ENCODE measurements around the gene FOXN3. TPM values are rescaled to one million over a fixed set of nuclear protein-coding genes. Genes with fewer than 3 reads are reported as not detected.
A peak's percentile ranks its signal among the peaks of the same experiment; 100 is the strongest.

FOXN3 gene
- total RNA-seq, 4 donors from 2014 or later: 66.1 to 130 (median 109) TPM

DNA sequence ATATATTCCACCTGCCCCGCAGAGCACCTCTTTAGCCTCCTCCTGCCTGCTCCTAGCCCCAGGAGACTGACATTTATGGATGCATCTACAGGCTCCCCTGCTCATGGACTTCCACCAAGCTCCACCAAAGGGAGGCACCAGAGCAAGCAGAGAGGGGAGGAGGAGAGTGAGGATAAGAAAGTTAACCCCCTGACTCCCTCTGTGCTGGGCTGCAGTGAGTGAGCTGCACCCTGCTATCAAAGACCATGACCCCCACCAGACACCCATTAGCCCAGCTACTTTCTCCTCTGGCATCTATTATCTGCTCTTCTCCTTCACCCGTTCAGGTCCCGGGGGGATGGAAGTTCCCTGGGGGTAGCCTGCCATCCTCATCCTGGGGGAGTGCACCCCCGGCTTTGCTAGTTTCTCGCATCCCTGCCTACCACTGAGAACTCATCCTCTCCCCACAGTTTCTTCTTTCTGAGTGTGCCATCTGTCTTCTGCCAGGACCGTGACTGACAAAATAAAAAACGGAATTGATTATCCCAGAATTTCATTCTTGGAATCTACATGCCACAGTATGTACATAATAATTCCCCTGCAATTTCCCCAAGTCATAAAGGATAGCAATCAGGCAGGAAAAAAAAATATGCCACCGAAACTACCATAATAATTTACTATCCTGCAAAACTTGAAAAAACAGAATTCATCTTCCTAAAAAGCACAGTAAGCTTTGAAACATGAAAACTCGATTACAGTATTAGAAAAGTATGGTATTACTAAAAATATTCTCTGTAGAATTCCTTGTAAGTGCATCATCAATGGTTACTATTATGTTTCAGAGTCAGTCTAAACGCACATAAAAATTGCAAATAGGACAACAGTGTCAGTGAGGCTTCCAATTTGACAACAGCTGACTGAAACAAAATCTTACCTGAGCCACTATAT, 45.2 kb downstream of the FOXN3 start:
- WGBS, 2 donors (ENCODE audit: low coverage in 1 of 2): 76 to 82% methylated on average over 9 to 10 of the region's 10 CpGs
- peak overlapping the region in 1 of 4 donors; percentile 41 for H3K27ac ChIP-seq

DNA sequence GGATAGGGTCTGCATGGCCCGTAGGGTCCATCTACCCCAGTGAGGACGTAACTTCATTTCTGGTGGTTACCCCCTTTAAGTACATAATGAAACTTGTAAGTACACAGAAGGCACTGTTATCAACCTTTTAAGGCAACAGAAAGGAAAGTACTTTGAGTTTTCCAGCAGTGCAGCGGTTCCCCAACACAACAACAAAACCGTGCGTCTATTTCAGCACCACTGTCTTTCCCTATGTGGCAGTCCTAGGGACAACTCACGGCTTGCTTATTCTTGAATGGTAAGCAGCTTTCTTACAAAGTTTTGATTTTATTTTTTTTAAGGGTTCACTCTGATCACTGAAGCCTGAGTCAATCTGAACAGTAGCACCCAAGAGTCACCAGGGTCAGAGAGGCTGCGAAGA, 46.3 kb downstream of the FOXN3 start:
- TF ChIP-seq POLR2AphosphoS5 (IDR thresholded peaks at IDR 0.05): no peak
- TF ChIP-seq POLR2A (IDR thresholded peaks at IDR 0.05): no peak
- no peak for TF ChIP-seq EP300 (IDR thresholded peaks at IDR 0.05; ENCODE audit: low read depth)
- 77 to 96% methylated on average over 3 to 7 of the region's 7 CpGs for WGBS, 2 donors (ENCODE audit: low coverage in 1 of 2)

More for the DNA sequence above, 45.2 kb downstream of the FOXN3 start:
- Histone ChIP-seq H3K36me3 (no peaks in the 10 kb centered on the region), H3K27me3 (no peaks in the 10 kb centered on the region), H3K4me1 (peaks cover 20 to 58% (median 31%) of the 10 kb centered on the region in 4 donors), H3K4me3 (no peak overlapping the region), H3K9me3 (no peaks in the 10 kb centered on the region)
- no peak for DNase-seq
- in situ Hi-C loops (cut with MboI; ENCODE audit: low pct_ligation_motif_present in 1 of 4, low pct_unique_long_range_greater_than_20kb in 1 of 4, low sequenced_read_pairs in 3 of 4) (no loop called here), intact Hi-C loops (cut with DNase I; ENCODE audit: low total_unique reads) (loop anchor here (5.0 kb wide), 1 partner anchor 1435 kb away; no protein-coding TSS in a partner anchor)
- TF ChIP-seq POLR2AphosphoS5 (IDR thresholded peaks at IDR 0.05) (no peak), EP300 (IDR thresholded peaks at IDR 0.05; ENCODE audit: low read depth) (no peak)
- TF ChIP-seq, protein P1, sequence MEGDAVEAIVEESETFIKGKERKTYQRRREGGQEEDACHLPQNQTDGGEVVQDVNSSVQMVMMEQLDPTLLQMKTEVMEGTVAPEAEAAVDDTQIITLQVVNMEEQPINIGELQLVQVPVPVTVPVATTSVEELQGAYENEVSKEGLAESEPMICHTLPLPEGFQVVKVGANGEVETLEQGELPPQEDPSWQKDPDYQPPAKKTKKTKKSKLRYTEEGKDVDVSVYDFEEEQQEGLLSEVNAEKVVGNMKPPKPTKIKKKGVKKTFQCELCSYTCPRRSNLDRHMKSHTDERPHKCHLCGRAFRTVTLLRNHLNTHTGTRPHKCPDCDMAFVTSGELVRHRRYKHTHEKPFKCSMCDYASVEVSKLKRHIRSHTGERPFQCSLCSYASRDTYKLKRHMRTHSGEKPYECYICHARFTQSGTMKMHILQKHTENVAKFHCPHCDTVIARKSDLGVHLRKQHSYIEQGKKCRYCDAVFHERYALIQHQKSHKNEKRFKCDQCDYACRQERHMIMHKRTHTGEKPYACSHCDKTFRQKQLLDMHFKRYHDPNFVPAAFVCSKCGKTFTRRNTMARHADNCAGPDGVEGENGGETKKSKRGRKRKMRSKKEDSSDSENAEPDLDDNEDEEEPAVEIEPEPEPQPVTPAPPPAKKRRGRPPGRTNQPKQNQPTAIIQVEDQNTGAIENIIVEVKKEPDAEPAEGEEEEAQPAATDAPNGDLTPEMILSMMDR (IDR thresholded peaks at IDR 0.05): no peak

DNA sequence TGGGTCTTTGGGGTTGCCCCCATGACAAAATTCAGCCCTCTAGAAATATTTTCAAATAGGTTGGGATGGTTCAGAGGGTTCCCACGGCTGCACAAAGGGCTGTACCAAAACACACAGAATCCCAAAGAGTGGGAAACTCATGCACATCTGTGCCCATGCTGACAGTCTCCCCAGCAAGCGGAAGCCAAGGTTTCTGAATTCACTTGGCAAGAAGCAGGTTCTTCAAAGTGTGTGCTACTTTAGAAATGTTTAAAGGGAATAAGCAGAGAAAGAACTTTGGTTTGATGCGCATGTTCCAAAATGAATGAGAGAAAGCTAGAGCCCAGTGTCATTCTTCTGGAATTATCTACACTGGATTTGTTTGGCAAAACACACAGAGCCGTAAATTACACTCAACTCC, 46.7 kb downstream of the FOXN3 start:
- Histone ChIP-seq H3K36me3 (no peaks in the 10 kb centered on the region), H3K4me3 (no peak overlapping the region), H3K9me3 (no peaks in the 10 kb centered on the region), H3K27me3 (no peaks in the 10 kb centered on the region), H3K4me1 (peaks cover 23 to 73% (median 42%) of the 10 kb centered on the region in 4 donors), H3K27ac (peak overlapping the region in 3 of 4 donors; percentile 10 to 41 (median 10))
- intact Hi-C loops (cut with DNase I; ENCODE audit: low total_unique reads): loop anchor here (5.0 kb wide), 1 partner anchor 1433 kb away; no protein-coding TSS in a partner anchor
- in situ Hi-C loops (cut with MboI; ENCODE audit: low pct_ligation_motif_present in 1 of 4, low pct_unique_long_range_greater_than_20kb in 1 of 4, low sequenced_read_pairs in 3 of 4): no loop called here
- TF ChIP-seq, protein P1 (IDR thresholded peaks at IDR 0.05): no peak
- TF ChIP-seq POLR2A (IDR thresholded peaks at IDR 0.05) (no peak), EP300 (IDR thresholded peaks at IDR 0.05; ENCODE audit: low read depth) (no peak), POLR2AphosphoS5 (IDR thresholded peaks at IDR 0.05) (no peak)
- no peak for DNase-seq
- WGBS, 2 donors (ENCODE audit: low coverage in 1 of 2): 78 to 90% methylated on average over 3 to 4 of the region's 4 CpGs

More for the DNA sequence above, 46.3 kb downstream of the FOXN3 start:
- in situ Hi-C loops (cut with MboI; ENCODE audit: low pct_ligation_motif_present in 1 of 4, low pct_unique_long_range_greater_than_20kb in 1 of 4, low sequenced_read_pairs in 3 of 4): no loop called here
- no peaks in the 10 kb centered on the region for H3K36me3 ChIP-seq
- H3K27ac ChIP-seq: peak overlapping the region in 3 of 4 donors; percentile 10 to 41 (median 10)
- no peaks in the 10 kb centered on the region for H3K27me3 ChIP-seq
- intact Hi-C loops (cut with DNase I; ENCODE audit: low total_unique reads): loop anchor here (5.0 kb wide), 1 partner anchor 1433 kb away; no protein-coding TSS in a partner anchor
- DNase-seq: no peak
- H3K4me3 ChIP-seq: no peak overlapping the region
- H3K9me3 ChIP-seq: no peaks in the 10 kb centered on the region
- H3K4me1 ChIP-seq: peaks cover 23 to 69% (median 39%) of the 10 kb centered on the region in 4 donors

DNA sequence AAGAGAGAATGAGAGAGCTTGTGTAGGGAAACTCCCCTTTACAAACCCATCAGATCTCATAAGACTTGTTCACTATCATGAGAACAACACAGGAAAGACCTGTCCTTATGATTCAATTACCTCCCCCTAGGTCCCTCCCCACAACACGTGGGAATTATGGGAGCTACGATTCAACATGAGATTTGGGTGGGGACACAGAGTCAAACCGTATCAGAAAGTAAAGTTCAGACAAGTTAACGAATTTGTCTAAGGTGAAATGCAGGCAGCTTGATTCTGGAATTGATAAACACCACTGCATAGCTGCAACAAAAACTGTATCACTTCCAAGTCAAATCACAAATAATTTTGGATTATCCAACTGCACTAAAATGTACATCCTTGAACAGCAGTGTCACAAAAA, 47.4 kb downstream of the FOXN3 start:
- TF ChIP-seq EP300 (IDR thresholded peaks at IDR 0.05; ENCODE audit: low read depth): no peak
- TF ChIP-seq, protein P1 (IDR thresholded peaks at IDR 0.05): no peak
- no peak for TF ChIP-seq POLR2AphosphoS5 (IDR thresholded peaks at IDR 0.05)
- TF ChIP-seq POLR2A (IDR thresholded peaks at IDR 0.05): no peak
- no peaks in the 10 kb centered on the region for H3K27me3 ChIP-seq
- no peak overlapping the region for H3K27ac ChIP-seq
- 88 to 89% methylated on average over 4 of the region's 4 CpGs for WGBS, 2 donors (ENCODE audit: low coverage in 1 of 2)
- in situ Hi-C loops (cut with MboI; ENCODE audit: low pct_ligation_motif_present in 1 of 4, low pct_unique_long_range_greater_than_20kb in 1 of 4, low sequenced_read_pairs in 3 of 4) (no loop called here), intact Hi-C loops (cut with DNase I; ENCODE audit: low total_unique reads) (loop anchor here (5.0 kb wide), 1 partner anchor 1432 kb away; no protein-coding TSS in a partner anchor)
- DNase-seq: no peak
- no peak overlapping the region for H3K4me3 ChIP-seq
- H3K4me1 ChIP-seq: peaks cover 29 to 80% (median 49%) of the 10 kb centered on the region in 4 donors
- H3K9me3 ChIP-seq: no peaks in the 10 kb centered on the region
- H3K36me3 ChIP-seq: no peaks in the 10 kb centered on the region

All from transverse colon (tissue), 4 donors.